WTC11 (cell line): ENCODE results near the gene CORO2B.

Experiments used
- ATF2 ChIP-seq: sonication (generic); formaldehyde crosslinking; IDR thresholded peaks from 2 replicates; pipeline ENCODE4 v1.8.1; 2022; ENCODE audit warnings: low read depth, missing genetic modification reagents, borderline replicate concordance
- CTCF ChIP-seq: fragments of 200-600 bp; IDR thresholded peaks from 2 replicates; pipeline ENCODE4 v1.8.0; 2022; ENCODE audit warnings: antibody characterized with exemption
- USF1 ChIP-seq: sonication (generic); formaldehyde crosslinking; IDR thresholded peaks from 2 replicates; pipeline ENCODE4 v1.8.0; 2022; ENCODE audit warnings: mild to moderate bottlenecking, missing genetic modification reagents
- ZNF138 ChIP-seq: sonication (generic); formaldehyde crosslinking; conservative IDR thresholded peaks from 2 replicates; pipeline ENCODE4 v1.8.1; 2022; ENCODE audit warnings: mild to moderate bottlenecking, moderate library complexity, missing genetic modification reagents

DNA sequence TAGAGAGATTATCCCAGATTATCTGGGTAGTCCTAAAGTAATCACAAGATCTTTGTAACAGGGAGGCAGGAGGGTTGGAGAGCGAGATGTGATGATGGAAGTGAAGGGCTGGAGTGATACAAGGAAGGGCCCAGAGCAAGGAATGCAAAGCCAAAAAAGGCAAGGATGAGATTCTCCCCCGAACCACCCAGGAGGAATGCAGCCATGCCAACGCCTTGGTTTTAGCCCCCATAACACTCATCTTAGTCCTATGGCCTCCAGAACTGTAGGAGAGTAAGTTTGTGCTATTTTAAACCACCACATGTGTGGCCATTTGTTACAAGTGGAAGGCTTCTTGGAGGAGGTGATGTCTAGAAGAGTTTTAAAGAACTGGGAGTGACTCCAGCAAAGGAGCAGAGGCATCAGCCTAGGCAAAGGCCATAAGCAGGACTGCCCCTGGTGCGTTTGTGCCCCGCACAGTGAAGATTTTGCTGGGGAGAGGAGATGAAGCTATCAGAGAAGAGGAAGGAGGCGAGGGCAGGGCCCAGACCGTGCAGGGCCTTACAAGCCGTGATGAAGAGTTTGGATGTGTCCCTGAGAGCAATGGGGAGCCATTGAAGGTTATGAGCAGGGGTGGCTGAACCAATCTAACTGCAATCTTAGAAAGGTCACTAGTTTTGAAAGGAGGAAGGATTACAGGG is 25.3 kb upstream of the CORO2B start:
- TF ChIP-seq USF1 (CRISPR knock-in tag) (no peak), ZNF138 (no peak), ATF2 (CRISPR knock-in tag) (no peak), CTCF (no peak)
